ENCODE results near the gene RAB10. TPM values are rescaled to one million over a fixed set of nuclear protein-coding genes. Genes with fewer than 3 reads are reported as not detected.

Gene RAB10
- total RNA-seq, 1 experiment from 2014 or later: 167 TPM

GRCh38 chr2:26177122-26177521 is 143.2 kb downstream of the RAB10 start (continued):
- no peak for TF ChIP-seq ZBTB33 (IDR thresholded peaks at IDR 0.05; ENCODE audit: extremely low read depth, insufficient replicate concordance, low read length)

GRCh38 chr2:26178246-26178645 is 144.4 kb downstream of the RAB10 start:
- POLR2A ChIA-PET: no interaction called here
- CTCF ChIA-PET: no interaction called here
- ATAC-seq: no peak
- H2AFZ ChIP-seq (ENCODE audit: low read depth, low read length, poor library complexity, severe bottlenecking): no peak overlapping the region
- H3K4me1 ChIP-seq (ENCODE audit: control insufficient read depth in 1 of 2, insufficient read depth in 2 of 2, low read length in 2 of 2): peaks cover 0 to 6% of the 10 kb centered on the region in 2 experiments; a peak in 1 of 4 replicates
- no peaks in the 10 kb centered on the region for H4K20me1 ChIP-seq (ENCODE audit: insufficient read depth)
- H3K9me2 ChIP-seq (ENCODE audit: insufficient read depth): no peaks in the 10 kb centered on the region
- no TSS peak for BruUV-seq (replicated peaks)
- RAD21 ChIA-PET (ENCODE audit: low non-redundant PET in 1 of 2, low total read pairs in 2 of 2, uncharacterized antibody in 2 of 2, unreplicated experiment in 2 of 2): no interaction called here
- H3K4me3 ChIP-seq (replicated peaks in 1 of 2; ENCODE audit: low read depth in 1 of 2, low read length in 2 of 2): no peak overlapping the region
- intact Hi-C loops (cut with micrococcal nuclease): no loop called here
- H3K9me3 ChIP-seq (ENCODE audit: control insufficient read depth in 1 of 2, insufficient read depth in 1 of 2, low read depth in 1 of 2, low read length in 2 of 2): no peaks in the 10 kb centered on the region
- H3K27ac ChIP-seq (ENCODE audit: low read depth, low read length): no peak overlapping the region
- H3K9ac ChIP-seq (ENCODE audit: low read length): no peak overlapping the region
- no peaks in the 10 kb centered on the region for H3K36me3 ChIP-seq (ENCODE audit: control insufficient read depth in 1 of 2, insufficient read depth in 2 of 2, low read length in 2 of 2)
- no peak for TF ChIP-seq SRF (IDR thresholded peaks at IDR 0.05; ENCODE audit: low read depth)
- TF ChIP-seq SIN3A (IDR thresholded peaks at IDR 0.05; ENCODE audit: low read depth): no peak
- no peak for TF ChIP-seq POLR2AphosphoS5 (IDR thresholded peaks at IDR 0.05; ENCODE audit: low read depth, low read length)
- no peak for TF ChIP-seq RAD21 (IDR thresholded peaks at IDR 0.05; ENCODE audit: low read depth)
- no peak for TF ChIP-seq SP1 (IDR thresholded peaks at IDR 0.05; ENCODE audit: low read depth)
- peaks cover 6% of the 10 kb centered on the region; the same call in 1 of the 2 replicates for H3K79me2 ChIP-seq (ENCODE audit: insufficient read depth, low read length)
- no peaks in the 10 kb centered on the region for H3K27me3 ChIP-seq (ENCODE audit: insufficient read depth, low read length)
- no peak overlapping the region for H3K4me2 ChIP-seq (ENCODE audit: low read length)
- DNase-seq (ENCODE audit: low read depth, low spot score): no peak

Measured in HCT116 (cell line).